Colon (tissue), 2 donors: ENCODE measurements around the gene TPP2.

ENCODE experiments used
- FAIRE-seq: peaks from 2 replicates; lab custom pipeline; 2012; peaks lifted over from hg19 to GRCh38; lab: Jason Lieb, UNC
- donor health status: control.
- donor health status: control.

The TPP2 gene

DNA sequence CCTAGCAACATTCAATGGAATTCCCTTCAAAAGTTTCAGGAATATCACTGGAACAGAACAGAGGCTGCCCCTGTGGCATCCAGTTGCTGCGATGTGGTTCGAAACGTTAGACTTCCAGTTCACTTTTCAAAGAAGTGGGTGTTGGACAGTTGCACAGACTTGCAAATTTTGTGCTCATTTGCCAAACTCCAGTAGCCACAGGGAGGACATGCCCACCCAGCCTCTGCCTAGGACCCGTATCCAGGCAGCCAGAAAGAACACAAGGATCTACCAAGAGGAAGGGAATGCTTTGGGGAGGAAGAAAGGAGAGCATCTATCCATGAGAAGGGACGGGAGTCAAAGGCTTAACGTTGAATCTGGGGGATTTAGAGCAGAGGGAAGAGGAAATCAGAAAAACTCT is 98.2 kb downstream of the TPP2 start, which contains the start of gene METTL21C:
Gene METTL21C, minus strand, starts transcription at position 108 of the 400 bp plus-strand sequence. CDS start 546 bp downstream, outside the sequence.
- FAIRE-seq, result no peak

DNA sequence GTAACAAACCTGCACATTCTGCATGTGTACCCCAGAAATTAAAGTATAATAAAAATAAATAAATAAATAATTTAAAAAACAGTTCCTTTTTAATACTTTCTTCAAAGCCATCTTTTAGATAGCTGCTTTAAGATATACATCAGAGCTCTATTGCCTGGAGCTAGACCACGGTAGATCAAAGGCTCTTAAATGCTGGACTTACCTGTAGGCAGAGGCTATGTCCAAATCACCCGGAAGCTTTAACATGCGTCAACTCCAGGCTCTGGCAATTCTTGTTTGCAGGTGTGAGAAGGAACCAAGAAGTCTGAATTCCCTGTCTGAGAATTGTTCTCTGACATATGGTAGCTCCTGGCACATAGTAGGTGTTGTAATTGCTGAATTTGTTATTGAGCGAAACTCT is 99.7 kb downstream of the TPP2 start:
- FAIRE-seq, result no peak

DNA sequence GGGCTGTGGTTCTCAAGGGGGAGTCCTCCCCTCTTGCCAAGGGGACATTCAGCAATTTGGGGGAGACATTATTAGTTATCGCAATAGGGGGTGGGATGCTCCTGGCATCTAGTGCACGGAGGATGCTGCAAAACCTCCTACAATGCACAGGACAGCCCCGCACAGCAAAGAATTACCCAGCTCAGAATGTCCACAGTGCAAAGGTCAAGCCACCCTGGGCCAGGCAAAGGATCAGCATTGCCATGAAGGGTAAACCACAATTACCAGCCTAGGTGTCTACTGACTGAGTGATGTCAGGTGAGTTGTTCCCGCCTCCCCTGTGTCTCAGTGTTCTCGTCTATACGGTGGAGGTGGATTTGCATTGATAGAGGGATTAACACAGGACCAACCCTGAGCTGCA is 100.5 kb downstream of the TPP2 start:
- no peak for FAIRE-seq

DNA sequence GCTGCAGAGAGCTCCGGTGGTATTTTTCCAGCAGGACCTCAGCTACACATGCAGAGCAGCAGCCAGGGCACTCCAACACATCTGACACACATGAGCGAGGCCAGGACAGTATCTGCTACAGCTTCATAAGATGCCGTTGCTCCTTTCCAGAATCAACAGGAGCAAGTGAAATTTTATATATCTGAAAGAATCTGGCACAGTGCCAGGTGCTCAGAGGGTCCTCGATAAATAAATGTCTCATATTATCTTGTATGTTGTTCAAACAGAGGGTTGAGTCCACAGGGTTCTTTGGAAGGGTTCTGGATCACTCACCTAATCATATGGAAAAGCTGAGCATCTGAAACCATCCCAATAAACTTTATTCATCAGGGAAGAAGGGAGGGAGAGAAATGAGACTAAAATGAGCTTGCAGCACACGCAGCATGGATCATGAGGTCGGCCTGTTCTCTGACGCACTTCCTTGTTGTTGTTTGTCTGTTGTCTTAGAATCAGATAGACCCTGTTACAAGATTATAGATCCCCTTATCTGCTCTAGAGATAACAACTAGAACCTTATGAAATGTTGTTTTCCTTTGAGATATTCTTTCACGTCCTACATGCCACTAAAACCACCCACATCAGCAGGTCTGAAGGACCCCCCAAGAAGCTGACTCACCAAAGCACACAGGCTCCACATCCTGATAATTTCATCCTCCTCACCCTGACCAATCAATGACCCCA is 101.3 kb downstream of the TPP2 start:
- no peak for FAIRE-seq

DNA sequence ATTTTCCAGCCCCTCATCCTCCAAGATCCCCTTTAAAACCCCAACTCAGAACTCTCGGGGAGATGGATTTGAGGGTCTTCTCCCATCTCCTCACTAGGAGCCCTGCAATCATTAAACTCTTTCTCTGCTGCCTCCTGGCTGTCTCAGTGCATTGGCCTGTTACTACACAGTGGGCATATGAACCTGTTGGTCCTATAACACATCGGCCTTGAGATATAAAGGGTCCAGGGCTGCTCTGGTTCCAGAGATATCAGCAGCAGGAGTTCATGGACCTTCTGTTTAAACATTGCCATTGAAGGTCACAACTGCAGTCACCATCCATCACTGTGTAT is 101.8 kb downstream of the TPP2 start:
- FAIRE-seq, result no peak

DNA sequence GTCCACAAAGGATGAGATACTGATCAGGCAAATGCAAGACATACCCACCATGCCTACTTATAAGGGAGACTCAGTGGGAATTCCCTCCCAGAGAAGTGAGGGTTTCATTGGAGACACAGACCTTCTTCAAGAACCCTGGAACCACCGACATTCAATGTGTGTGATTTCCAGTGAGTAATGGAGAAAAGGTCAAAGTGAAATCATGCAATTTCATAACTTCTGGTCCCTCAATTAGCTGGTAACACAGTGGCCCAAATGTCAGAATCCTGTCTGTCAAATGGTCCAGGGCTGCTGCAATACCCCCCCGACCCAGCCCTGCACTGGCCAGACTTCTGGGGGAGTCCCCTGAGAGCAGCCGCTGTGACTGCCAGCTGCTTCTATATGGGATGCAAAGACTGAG is 102.7 kb downstream of the TPP2 start:
- FAIRE-seq, result no peak

DNA sequence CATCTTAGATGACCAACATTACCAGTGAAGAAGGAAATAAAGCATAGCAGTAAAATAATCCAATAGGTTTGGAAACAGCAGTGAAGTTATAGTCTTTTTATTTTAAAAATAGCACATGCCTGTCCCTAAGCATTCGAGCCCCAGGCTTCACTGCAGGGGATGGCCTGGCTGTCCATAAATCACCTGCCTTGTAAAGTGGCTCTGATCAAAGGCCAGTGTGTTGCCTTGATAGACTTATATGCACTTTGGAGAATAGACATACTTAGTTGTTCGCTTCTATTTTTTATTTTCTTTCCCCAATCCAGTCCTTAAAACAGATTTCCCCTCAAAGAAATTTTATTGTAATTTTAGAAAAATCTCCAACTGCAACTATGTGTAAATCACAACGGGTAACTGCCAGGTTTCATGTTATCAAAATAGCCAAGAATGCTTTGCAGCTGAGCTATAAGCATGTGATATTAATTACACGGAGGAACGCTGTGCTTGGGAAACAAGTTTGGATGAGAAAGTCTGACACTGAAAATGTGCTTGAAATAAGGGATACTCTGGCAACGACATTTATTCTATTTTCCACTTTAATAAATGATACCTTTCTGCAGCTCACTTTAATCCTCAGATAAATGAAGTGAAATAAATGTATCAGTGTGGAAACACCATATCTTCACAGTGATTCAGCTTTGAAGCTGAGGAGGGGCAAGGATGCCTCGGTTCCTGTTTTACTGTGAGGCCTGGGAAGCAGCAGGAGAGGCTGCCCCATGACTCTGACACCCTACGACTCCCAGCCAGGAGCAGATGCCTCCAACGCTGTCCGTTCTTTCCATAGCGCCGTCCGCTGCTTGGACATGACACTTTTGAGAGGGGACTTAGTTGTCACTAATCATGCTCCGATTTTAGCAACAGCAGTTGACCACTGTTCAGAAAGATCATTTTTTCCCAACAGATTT is 103.6 kb downstream of the TPP2 start:
- FAIRE-seq, result no peak

DNA sequence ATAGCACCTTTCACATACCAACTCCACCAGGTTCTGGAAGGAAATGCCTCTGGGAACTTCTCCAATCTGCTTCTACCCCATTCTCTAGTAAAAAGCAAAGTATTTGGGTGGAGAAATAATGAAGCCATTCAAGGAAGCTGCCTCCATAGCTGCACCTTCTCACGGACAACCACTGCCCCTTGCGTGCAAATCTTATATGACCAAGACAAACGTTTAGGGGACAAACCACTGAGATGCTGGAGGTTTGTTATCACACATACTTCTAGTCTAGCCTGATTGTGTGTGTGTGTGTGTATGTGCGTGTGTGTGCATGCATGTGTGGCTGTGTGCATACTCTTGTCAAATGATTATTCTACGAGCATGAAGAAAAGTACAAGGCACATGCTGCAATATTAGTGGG is 104.5 kb downstream of the TPP2 start:
- no peak for FAIRE-seq

DNA sequence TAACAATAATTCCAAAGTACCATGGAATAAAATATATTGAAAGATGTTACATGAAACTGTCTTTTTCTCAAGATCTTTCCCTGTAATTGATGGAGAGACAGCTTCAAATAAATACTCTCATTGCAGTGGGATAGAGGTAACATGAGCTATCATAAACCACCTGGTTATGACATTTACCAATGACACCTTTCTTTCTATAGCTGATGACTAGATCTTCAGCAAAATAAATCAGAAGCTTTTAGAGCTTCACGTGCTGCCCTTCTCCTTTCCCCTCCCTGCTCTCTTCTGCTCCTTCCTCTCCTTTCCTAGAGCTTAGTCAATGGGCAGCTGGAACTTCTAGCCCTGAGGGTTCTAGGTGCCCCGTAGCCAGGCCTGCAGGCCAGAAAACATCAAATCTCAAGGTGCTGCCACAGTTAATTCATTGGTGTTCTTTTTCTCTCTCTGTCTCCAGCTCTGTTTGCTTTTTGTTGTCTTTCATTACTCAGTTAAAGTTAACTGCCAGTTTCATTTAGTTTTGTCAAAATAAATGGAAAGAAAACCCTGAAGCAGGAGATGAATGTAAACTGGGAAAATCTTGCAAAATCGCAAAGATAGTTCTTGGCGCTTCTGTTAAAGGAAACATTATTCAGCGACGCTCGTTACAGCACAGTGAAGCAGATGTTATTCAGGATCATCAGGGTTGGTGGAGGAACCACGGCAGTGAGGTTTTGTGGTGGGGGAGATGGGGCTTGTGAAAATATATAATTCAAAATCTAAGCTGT is 106.4 kb downstream of the TPP2 start:
- FAIRE-seq, result no peak

DNA sequence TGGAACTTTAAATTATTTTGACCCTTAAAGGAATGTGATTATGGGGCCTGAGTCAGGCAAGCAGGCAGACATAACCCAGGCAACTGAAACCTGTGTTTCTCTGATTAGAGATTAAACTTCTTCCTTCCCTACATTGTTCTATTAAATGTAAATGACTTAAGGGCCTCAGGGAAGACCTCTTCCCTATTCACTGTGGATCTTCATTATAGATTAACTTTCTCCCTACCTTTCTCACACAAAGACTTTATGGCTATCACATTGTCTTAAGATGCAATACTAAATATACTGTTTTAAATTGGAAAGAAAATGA is 106.9 kb downstream of the TPP2 start:
- no peak for FAIRE-seq

DNA sequence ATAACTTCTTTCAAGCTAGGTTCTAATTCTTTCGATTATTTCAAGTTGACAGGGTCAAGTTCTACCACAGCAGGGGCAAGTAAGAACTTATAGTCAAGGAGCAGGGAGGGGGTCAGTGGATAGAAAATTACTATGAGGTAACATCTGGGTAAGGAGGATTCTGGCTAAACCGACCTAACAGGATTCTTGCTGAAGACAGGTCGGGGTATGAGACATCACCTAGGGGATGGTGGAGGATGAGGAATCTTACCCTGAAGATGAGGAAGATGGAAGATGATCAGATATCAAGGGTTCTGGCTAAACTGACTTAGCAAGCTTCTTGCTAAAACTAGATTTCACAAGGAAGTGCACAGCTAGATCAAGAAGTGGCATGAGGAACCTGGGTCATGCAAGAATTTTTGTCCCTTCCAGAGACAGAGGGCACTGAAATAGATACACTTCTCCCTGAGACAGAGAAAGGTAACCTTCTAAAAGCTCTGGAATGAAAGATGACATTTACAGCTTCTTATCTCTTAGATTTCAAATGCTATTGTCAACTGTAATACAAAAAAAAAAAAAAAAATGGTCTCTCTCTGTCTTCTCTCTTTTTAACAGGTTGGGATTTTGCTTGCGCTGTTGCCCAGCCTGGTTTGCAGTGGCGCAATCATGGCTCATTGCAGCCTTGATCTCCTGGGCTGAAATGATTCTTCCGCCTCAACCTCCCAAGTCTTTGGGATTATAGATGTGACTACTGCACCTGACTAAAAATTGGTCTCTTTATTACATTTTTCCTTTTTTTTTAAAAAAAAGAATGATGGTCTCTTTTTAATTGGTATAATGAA is 107.7 kb downstream of the TPP2 start:
- no peak for FAIRE-seq

DNA sequence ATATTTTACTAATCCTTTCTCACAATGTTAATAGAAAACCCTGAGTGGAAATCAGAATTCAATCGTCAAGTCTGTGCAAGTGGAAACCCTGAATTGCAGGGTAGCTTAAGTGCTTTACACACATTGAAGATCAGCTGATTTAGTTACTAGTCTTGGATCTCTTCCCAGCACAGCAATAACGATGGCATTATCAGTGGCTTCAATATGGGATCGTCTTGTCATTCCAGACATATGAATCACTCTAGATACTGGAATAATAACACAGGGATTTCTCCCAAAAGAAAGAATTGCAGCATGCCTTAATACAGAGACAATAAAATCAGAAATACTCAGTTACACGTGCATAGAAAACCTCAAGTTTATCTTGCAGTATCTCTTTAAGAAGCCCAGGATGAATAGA is 110.7 kb downstream of the TPP2 start:
- FAIRE-seq, result no peak

DNA sequence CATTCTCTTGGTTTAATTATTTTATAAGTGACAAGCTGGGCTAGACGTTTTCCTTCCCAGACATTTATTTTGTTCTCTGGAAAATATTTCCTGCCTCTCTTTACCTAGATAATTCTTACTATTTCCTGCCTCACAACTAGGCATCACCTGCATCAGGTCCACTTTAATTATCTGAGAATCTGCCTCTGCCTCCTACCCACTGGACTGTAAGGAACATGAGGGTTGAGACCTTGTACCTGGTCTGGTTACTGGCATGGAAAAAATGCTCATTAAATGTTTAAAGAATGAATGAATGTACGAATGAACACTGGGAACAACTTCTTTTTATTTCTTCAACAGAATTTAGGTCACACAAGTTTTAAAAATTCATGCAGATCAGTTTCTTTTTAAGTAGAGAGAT is 111.4 kb downstream of the TPP2 start:
- no peak for FAIRE-seq

DNA sequence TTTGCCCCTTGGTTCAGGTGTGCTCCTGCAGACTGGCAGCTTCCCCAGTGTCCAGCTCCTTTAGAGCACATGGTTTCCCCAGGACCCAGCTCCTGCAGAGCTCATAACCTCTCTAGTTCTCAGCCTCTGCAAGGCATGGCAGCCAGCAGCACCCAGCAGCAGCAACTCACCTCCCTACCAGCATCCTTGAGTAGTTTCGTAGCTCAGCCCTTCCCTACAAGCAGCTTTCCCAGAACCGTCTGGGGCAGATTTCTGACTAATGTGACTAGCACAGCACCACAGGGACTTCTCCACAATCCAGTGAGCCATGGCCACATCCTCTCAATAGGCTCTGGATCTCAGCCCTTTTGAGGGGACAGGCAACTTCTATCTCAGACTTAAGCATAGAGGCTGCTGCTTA is 112.2 kb downstream of the TPP2 start:
- FAIRE-seq, result no peak

DNA sequence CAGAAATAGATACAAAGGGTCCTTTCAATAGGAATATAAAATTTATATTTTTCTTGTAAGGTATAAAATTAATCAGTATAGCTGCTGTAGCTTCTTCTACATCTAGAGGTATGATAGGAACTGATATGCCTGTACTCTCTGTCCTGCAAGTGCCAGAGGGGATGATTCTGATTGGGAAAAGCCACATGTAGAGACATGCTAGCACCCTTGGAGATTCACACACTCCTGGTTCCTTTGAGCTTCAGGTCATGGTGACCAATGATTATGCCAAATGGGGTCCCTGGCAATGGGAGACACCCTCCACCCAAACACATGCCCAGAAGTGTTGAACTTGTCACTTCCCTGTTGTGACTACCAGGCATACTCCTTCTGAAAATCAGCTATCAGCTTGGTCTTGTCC is 112.8 kb downstream of the TPP2 start:
- FAIRE-seq, result no peak

DNA sequence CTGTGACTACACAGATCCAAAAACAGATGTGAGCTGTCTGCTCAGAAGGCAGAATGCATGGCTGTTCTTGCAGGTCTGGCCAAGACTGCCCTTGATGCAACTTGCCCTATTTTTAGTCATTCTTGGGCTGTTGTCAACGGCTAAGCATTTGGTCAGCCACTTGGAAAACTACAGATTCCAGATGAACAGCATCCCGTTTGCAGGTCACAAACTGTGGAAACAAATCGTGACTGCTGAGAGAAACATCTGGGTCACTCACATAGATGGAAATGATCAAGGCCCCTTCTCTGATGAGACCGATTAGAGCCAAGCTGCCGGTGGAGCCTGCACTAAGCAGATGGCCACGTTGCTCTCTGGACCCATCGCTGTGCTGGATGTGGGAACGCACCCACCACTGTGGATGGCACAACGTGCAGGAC is 113.5 kb downstream of the TPP2 start:
- no peak for FAIRE-seq

DNA sequence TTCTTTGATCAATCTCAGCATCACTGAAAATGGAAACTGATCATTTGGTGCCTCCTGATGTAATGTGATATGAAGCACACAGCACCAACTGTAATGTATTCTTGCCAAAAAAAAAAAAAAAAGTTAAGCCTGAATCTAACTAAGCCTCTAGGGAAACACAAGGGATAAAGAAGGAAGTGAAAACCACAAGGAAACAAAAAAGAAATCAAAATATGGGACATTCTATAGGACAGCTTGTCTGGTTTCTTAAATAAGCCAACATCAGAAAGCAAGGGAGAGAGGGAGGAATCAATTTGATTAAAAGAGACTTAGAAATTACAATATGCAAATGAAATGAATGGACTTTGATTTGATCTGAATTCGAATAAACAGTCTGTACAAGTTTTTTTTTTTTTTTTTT is 118.7 kb downstream of the TPP2 start:
- FAIRE-seq, result no peak

DNA sequence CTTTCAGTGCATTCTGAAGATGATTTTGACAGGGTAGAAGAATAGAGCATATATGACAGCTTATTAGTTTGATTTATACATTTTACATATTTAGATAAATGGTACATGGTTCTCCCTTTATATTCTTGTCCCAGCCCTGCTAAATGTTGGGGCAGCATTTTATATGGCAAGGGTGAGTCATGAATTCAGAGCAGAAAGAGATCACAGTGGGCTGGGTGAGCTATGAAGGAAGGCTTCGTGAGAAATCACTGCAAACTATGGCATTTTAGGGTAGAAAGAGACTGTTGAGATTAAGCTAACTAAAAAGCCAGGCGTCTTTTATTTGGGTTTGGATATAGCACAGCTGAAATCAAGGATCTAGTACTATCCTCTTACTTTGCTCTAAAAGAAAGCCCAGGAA is 122.0 kb downstream of the TPP2 start:
- FAIRE-seq, result no peak

DNA sequence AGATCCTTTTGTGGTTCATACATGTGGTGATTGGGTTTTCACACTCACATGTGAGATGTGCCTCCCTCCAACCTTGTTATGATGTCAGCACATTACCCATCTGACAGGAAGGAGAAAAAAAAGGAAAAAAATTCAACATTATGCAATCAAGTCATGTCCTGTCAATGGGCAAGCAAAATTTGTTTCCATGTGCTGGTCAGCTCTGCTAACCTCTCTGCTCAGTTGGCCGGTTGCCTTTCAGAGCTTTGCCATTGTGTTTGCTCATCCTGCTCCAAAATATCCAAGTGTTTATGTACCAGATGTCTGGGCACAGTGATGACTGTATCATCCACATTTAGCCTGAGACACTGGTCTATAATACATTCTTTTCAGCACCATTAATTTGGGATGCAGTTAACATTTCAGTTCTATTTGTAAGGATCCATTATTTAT is 125.0 kb downstream of the TPP2 start:
- no peak for FAIRE-seq

DNA sequence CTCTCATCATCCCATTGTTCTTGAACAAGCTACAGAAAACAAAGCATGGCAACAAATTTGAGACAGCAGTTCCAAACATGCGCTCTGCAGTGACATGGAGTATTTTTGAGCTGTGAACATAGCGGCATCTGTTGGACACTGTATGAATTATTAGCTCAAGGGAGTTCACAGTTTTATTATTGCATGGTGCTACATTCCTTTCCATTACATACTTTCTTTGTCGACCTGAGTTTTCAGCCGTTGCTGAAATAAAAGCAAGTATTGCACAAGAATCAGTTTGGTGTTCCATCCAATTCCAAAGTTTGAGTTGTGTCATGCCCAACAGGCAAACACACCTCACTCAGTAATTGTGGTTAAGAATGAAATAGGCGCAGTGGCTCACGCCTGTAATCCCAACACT is 128.1 kb downstream of the TPP2 start:
- no peak for FAIRE-seq

DNA sequence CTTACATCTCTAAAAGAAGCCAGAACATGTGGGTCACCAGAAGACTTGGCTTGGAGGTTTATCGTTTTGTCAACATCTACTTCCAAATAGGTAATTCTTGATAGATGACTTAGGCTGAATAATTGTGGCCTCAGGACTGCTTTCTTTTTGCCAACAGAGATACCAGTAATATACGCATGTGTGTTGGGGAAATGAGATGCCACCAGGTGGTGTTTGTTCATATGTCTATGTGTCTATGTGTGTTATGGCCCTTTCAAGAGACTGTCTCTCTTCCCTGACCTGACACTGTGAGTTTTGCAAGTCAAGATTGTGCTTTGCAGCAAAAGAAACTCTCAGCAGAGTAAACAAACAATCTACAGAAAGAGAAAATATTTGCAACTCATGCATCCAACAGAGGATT is 129.6 kb downstream of the TPP2 start:
- FAIRE-seq, result no peak
